ENCODE data around the gene FAM180B.
"Not testable (repeated sequence)": the region's sequence is repeated elsewhere in the genome, so short reads cannot be mapped to it uniquely, and the experiment has no call there.

Gene FAM180B, protein sequence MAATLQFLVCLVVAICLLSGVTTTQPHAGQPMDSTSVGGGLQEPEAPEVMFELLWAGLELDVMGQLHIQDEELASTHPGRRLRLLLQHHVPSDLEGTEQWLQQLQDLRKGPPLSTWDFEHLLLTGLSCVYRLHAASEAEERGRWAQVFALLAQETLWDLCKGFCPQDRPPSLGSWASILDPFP

GRCh38 chr11:47586098-47586855, at the start of gene FAM180B:
Gene FAM180B (plus strand): TSS chr11:47586678. CDS start chr11:47586769, 91 bp downstream.
- no peak for DNase-seq

- no peak for DNase-seq
Measured at GRCh38 chr11:47536915-47537314, 49.6 kb upstream of the FAM180B start.

- DNase-seq, result no peak
Measured at GRCh38 chr11:47538741-47539565, 47.5 kb upstream of the FAM180B start.

GRCh38 chr11:47539681-47540039, 46.8 kb upstream of the FAM180B start:
- no peak for DNase-seq

DNA sequence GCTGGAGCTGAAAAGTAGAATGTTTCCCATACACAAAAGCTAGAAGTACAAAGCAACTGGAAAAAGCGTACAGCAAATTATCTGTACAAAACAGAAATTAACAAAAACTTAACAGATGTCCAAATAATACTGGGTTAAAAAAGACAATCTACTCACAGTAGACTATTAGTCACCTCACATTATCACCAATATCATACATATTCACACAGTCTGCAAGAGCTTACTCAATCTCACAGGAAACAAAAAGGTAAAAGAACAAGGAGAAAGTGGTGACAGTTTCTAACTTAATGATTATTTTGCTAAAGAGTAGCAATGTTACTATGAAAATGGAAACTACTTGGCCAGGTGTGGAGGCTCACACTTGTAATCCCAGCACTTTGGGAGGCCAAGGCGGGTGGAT, 45.4 kb upstream of the FAM180B start:
- DNase-seq, result no peak

GRCh38 chr11:47545298-47545697, 41.2 kb upstream of the FAM180B start:
- DNase-seq, result no peak

DNA sequence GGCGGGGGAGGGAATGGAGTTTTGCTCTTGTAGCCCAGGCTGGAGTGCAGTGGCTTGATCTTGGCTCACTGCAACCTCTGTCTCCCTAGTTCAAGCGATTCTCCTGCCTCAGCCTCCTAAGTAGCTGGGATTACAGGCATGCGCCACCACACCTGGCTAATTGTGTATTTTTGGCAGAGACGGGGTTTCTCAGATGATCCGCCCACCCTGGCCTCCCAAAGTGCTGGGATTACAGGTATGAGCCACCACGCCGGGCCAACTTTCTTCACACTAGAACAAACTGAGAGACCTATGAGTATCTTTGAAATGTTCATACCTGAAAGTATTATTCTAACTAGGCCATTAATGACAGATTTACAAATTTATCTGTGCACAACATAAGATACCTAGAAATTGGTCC, 40.2 kb upstream of the FAM180B start:
- not testable (repeated sequence) for DNase-seq

- no peak for DNase-seq
Measured at GRCh38 chr11:47550288-47551047, 36.0 kb upstream of the FAM180B start.

DNA sequence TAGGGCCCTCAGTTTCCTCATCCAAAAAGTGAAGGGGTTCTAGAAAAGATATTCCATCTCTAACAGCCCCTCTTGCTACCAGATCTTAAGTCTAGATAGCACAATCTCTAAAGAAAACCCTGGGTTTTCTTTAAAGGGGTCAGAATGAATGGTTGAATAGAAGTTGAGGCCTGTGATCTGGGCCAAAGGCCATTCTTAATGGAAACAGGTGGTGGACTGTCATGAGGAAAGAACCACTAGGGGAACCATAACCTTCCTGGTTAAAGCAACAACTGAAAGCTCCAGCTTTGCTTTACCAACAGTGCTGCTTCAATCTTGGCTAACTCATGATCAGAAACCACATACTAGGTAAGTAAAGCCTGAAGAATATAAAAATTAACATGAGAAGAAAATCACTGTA, 35.4 kb upstream of the FAM180B start:
- no peak for DNase-seq

- DNase-seq, result peak in 1 of 2 donors; percentile 24
Measured at GRCh38 chr11:47552056-47552565, 34.4 kb upstream of the FAM180B start.

DNA sequence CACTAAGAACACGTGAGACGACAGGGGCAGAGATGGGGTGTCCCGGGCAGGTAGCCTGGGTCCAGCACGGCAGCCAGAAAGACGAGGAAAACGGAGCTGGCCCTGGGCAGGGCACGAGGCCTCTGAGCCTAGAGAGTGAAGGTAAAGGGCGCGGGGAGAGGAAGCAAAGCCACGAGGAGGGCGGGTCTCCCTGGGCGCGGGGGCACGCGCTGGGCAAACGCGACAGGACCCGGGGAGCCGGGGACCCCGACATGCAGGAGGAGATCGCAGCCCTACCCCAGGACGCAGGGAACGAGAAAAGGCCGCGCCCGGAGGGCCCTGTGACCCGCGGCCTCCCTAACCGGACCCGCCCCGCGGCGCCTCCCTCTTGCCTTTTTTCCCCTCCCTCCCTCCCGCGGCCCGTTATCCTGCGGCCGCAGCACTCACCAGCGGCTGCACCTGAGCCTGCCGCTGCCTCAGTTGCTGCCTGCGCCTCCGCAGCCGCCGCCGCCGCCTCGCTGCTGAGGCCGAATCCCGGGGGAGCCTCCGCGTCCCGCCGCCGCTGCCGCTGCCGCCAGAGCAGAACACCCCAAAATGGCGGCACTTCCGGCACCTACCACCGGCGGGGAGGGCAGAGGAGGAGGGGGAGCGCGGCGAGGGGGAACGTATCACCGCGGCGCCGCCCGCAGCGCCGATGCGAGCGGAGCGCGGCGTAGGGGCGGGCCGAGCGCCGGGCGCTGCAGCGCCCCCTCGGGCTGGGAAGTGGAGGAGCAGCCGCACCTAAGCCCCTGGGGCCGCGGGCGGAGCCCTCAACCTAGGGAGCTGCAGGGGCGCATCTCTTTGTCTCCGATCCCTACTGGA, 33.7 kb upstream of the FAM180B start, which contains the start of gene CELF1:
TSS of gene CELF1 (minus strand) at position 567 of the 840 bp plus-strand sequence. CDS start 53,609 bp downstream, outside the sequence.
- DNase-seq, result peak; percentile 89 to 90

DNA sequence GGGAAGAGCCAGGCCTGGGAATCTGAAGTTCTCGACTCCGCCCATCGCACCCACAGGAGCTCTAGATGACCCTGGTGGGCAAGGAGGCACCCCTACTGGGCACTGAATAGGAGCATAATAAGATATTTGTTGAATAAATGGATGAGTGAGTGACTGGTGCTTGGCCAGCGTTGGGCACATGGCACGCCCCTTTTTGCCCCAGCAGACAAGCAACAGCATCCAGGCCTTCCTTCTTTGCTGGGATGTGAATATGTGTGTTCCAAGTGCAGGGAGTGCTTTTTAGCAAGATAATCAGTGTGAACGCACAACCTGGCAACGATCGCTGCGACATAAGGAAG, 33.1 kb upstream of the FAM180B start:
- no peak for DNase-seq

GRCh38 chr11:47557004-47557403, 29.5 kb upstream of the FAM180B start:
- not testable (repeated sequence) for DNase-seq

GRCh38 chr11:47558695-47559094, 27.8 kb upstream of the FAM180B start:
- no peak for DNase-seq

- DNase-seq, result no peak
Measured at GRCh38 chr11:47560426-47560825, 26.1 kb upstream of the FAM180B start.

GRCh38 chr11:47562393-47562792, 24.1 kb upstream of the FAM180B start:
- not testable (repeated sequence) for DNase-seq

DNA sequence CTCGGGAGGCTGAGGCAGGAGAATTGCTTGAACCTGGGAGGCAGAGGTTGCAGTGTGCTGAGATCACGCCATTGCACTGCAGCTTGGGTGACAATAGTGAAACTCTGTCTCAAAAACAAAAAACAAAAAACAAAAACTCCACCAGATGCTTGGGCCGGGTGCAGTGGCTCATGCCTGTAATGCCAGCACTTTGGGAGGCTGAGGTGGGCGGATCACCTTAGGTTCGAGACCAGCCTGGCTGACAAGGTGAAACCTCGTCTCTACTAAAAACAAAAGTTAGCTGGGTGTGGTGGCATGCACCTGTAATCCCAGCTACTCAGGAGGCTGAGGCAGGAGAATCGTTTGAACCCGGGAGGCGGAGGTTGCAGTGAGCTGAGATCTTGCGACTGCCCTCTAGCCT, 22.1 kb upstream of the FAM180B start:
- not testable (repeated sequence) for DNase-seq

- no peak for DNase-seq
Measured at GRCh38 chr11:47564933-47565339, 21.5 kb upstream of the FAM180B start.

- peak; percentile 53 to 63 for DNase-seq
Measured at GRCh38 chr11:47565340-47566148, 20.9 kb upstream of the FAM180B start, which contains the start of gene PTPMT1. Gene PTPMT1 (plus strand): TSS chr11:47565599. CDS start chr11:47565623, 24 bp downstream.

- DNase-seq, result no peak
Measured at GRCh38 chr11:47566149-47566698, 20.3 kb upstream of the FAM180B start.

All from activated CD4-positive, alpha-beta T cell treated with anti-CD3 and anti-CD28 coated beads for 4 hours (primary cell).